K562 (cell line): Measurements from ENCODE around the gene NEURL2. TPM values are rescaled to one million over a fixed set of nuclear protein-coding genes. Genes with fewer than 3 reads are reported as not detected.

Experiments
- CCNT2 ChIP-seq: IDR thresholded peaks from 2 replicates; pipeline ENCODE4 v1.6.1; 2011; ENCODE audit warnings: borderline replicate concordance, low read depth, mild to moderate bottlenecking, moderate library complexity, mixed read lengths, low read length; ENCODE audit not compliant: insufficient read length; ENCODE audit errors: extremely low read depth
- CEBPB ChIP-seq: fragments of 450-650 bp; IDR thresholded peaks from 2 replicates; pipeline ENCODE4 v1.6.1; 2016; ENCODE audit warnings: missing genetic modification characterization, missing compliant biosample characterization
- DNMT1 ChIP-seq: fragments of 450-650 bp; IDR thresholded peaks from 2 replicates; pipeline ENCODE4 v1.6.1; 2016; ENCODE audit warnings: antibody characterized with exemption, mild to moderate bottlenecking
- EHMT2 ChIP-seq: fragments of 450-650 bp; IDR thresholded peaks from 2 replicates; pipeline ENCODE4 v1.6.1; 2018; ENCODE audit warnings: antibody characterized with exemption
- EP300 ChIP-seq: IDR thresholded peaks from 2 replicates; pipeline ENCODE4 v1.6.1; 2012; ENCODE audit warnings: low read length, improper control_type of control experiment
- FUS ChIP-seq: fragments of 200-400 bp; formaldehyde crosslinking; optimal IDR thresholded peaks from 2 replicates; pipeline ENCODE3; 2017; ENCODE audit warnings: low read depth, low read length
- HIVEP1 ChIP-seq: fragments of 250-450 bp; sonication (Bioruptor Pico); IDR thresholded peaks from 2 replicates; pipeline ENCODE4 v1.4.0; 2020; ENCODE audit warnings: mild to moderate bottlenecking
- KHSRP ChIP-seq: fragments of 450-650 bp; IDR thresholded peaks from 2 replicates; pipeline ENCODE4 v1.6.1; 2017
- MBD2 ChIP-seq: sonication (generic); IDR thresholded peaks from 2 replicates; pipeline ENCODE4 v1.6.1; 2016; ENCODE audit warnings: low read depth, borderline replicate concordance
- MTA1 ChIP-seq: fragments of 450-650 bp; IDR thresholded peaks from 2 replicates; pipeline ENCODE4 v1.6.1; 2017; ENCODE audit warnings: borderline replicate concordance
- OTX1 ChIP-seq: fragments of 450-650 bp; formaldehyde crosslinking; IDR thresholded peaks from 2 replicates; pipeline ENCODE4 v1.4.0; 2022; ENCODE audit warnings: mild to moderate bottlenecking
- RFX7 ChIP-seq: fragments of 250-450 bp; sonication (Bioruptor Pico); IDR thresholded peaks from 2 replicates; pipeline ENCODE4 v1.5.1; 2021; ENCODE audit warnings: mild to moderate bottlenecking
- TOE1 ChIP-seq, 2 experiments: fragments of 450-650 bp in 1 of 2; sonication (generic) in 1 of 2; formaldehyde crosslinking in 1 of 2; IDR thresholded peaks; 2 replicates each; pipeline versions ENCODE4 v1.7.1 to v1.8.0; 2016 to 2022; ENCODE audit warnings: borderline replicate concordance in 2 of 2, mild to moderate bottlenecking in 2 of 2, antibody characterized with exemption in 1 of 2, inconsistent platforms in 1 of 2, low read depth in 1 of 2, missing genetic modification reagents in 1 of 2, moderate library complexity in 1 of 2
- ZNF79 ChIP-seq: fragments of 250-450 bp; sonication (Bioruptor Pico); IDR thresholded peaks from 2 replicates; pipeline ENCODE4 v1.4.0; 2020; ENCODE audit warnings: low read depth, mild to moderate bottlenecking, moderate library complexity
- polyA plus RNA-seq, 8 experiments: library from polyadenylated mRNA; depleted of rRNA in 4 of 8; stranded (reverse) in 5 of 8; unstranded in 3 of 8; fragments of >200 nt; fragmentation: Nextera tagmentation in 2 of 8; fragmentation: Illumina TruSeq in 1 of 8; extraction: Ambion mirVana in 2 of 8; extraction: Trizol in 1 of 8; gene quantifications; 2 replicates each; pipeline versions ENCODE4 v1.2.1 to v1.2.3, GENCODE V29; 2011 to 2014; ENCODE audit warnings: inconsistent platforms in 1 of 8, missing spikeins in 1 of 8
- total RNA-seq, 7 experiments: library from RNA; depleted of rRNA in 6 of 7; stranded (reverse); fragments of >200 nt in 6 of 7; fragmentation: Illumina TruSeq in 2 of 7; extraction: Trizol in 2 of 7; gene quantifications; 2 replicates each; pipeline versions ENCODE4 v1.2.1 to v1.2.3, GENCODE V29; 2011 to 2021; ENCODE audit warnings: low replicate concordance in 1 of 7
- TF ChIP-seq, protein P1 (sequence below): fragments of 450-650 bp; IDR thresholded peaks from 2 replicates; pipeline ENCODE4 v1.6.1; 2017; ENCODE audit warnings: mild to moderate bottlenecking, moderate library complexity
- TF ChIP-seq, protein P2 (sequence below): fragments of 250-450 bp; sonication (Bioruptor Pico); IDR thresholded peaks from 2 replicates; pipeline ENCODE4 v1.4.0; 2020; ENCODE audit warnings: mild to moderate bottlenecking, moderate library complexity, borderline replicate concordance

Gene NEURL2
- total and polyA plus RNA-seq, 9 of the 15 experiments (the other 6 are each of a cell fraction or from before 2014, with no cell fraction given), result 0.22 to 1.9 (median 0.50) TPM; not detected in 1

DNA sequence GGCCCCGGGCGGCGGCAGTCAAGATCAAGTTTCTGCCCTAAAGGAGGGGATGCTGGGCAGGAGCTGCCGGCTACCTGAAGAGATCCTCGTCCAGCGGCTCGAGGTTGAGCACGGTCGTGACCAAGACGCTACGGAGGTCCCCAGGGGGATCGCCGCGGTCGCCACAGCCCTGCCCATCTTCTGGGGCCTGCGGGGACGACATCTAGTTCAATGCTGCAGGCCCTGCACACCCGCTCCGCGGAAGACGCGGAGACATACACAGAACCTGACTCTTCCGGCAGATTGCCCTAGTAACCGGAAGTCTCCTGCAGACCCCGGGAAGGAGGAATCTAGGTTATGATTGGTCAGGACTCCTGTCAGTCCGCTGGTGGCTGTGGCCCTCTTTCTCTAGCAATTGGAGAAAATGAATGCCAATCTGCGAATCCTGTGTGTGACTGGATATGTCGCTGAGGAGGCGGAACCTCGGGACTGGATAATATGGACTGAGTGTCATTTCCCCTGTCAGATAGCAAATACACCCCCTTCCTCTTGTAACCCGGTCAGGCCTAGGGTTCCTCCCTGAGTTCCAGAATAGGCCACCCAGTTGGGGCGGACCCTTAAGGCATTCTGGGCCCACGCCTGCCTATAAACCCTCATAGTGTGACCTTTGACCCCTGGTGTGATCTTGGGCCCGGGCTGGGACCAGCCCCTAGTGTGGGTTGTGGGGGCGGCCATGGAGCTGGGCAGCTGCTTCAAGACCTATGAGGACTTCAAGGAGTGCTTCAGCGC lies 33.7 kb downstream of the NEURL2 start, which contains the start of the genes ACOT8 and ZSWIM3 (continued):
- no peak for TF ChIP-seq HIVEP1 (CRISPR knock-in tag)
- no peak for TF ChIP-seq OTX1 (CRISPR knock-in tag)
- TF ChIP-seq CEBPB (tag), result no peak
- no peak for TF ChIP-seq RFX7
- no peak for TF ChIP-seq TOE1 (IDR thresholded peaks at IDR 0.05; ENCODE audit: borderline replicate concordance)
- no peak for TF ChIP-seq TOE1 (CRISPR knock-in tag; IDR thresholded peaks at IDR 0.05; ENCODE audit: borderline replicate concordance, low read depth)
- TF ChIP-seq FUS, result no peak
- no peak for TF ChIP-seq DNMT1
- no peak for TF ChIP-seq CCNT2
- TF ChIP-seq ZNF79 (CRISPR knock-in tag), result no peak
- no peak for TF ChIP-seq KHSRP
- no peak for TF ChIP-seq EHMT2
- TF ChIP-seq MTA1, result no peak
- TF ChIP-seq, protein P1, sequence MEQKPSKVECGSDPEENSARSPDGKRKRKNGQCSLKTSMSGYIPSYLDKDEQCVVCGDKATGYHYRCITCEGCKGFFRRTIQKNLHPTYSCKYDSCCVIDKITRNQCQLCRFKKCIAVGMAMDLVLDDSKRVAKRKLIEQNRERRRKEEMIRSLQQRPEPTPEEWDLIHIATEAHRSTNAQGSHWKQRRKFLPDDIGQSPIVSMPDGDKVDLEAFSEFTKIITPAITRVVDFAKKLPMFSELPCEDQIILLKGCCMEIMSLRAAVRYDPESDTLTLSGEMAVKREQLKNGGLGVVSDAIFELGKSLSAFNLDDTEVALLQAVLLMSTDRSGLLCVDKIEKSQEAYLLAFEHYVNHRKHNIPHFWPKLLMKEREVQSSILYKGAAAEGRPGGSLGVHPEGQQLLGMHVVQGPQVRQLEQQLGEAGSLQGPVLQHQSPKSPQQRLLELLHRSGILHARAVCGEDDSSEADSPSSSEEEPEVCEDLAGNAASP, result no peak
- TF ChIP-seq MBD2, result peak; percentile 99
- TF ChIP-seq EP300, result no peak
- TF ChIP-seq, protein P2, sequence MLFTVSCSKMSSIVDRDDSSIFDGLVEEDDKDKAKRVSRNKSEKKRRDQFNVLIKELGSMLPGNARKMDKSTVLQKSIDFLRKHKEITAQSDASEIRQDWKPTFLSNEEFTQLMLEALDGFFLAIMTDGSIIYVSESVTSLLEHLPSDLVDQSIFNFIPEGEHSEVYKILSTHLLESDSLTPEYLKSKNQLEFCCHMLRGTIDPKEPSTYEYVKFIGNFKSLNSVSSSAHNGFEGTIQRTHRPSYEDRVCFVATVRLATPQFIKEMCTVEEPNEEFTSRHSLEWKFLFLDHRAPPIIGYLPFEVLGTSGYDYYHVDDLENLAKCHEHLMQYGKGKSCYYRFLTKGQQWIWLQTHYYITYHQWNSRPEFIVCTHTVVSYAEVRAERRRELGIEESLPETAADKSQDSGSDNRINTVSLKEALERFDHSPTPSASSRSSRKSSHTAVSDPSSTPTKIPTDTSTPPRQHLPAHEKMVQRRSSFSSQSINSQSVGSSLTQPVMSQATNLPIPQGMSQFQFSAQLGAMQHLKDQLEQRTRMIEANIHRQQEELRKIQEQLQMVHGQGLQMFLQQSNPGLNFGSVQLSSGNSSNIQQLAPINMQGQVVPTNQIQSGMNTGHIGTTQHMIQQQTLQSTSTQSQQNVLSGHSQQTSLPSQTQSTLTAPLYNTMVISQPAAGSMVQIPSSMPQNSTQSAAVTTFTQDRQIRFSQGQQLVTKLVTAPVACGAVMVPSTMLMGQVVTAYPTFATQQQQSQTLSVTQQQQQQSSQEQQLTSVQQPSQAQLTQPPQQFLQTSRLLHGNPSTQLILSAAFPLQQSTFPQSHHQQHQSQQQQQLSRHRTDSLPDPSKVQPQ (CRISPR knock-in tag), result no peak
